Measurements from ENCODE around the gene DLAT.

- no peak for TF ChIP-seq CTCF (conservative IDR thresholded peaks at IDR 0.05)
- no peak for TF ChIP-seq ZFX (IDR thresholded peaks at IDR 0.05)
Measured at GRCh38 chr11:111981270-111981669, 43.9 kb upstream of the DLAT start.
